Mucosa of rectum (tissue), 2 donors: ENCODE measurements around the gene CDCA3.
"Not testable (repeated sequence)": the region's sequence is repeated elsewhere in the genome, so short reads cannot be mapped to it uniquely, and the experiment has no call there.

Experiments
- H3K27ac ChIP-seq, 2 donors: one replicate each; pipeline ENCODE4 v1.7.0; 2013; ENCODE audit warnings: inconsistent platforms in 2 of 2, low read depth in 2 of 2, low read length in 2 of 2
- H3K27me3 ChIP-seq, 2 donors: one replicate each; pipeline ENCODE4 v1.7.0; 2013; ENCODE audit warnings: low read length in 2 of 2; ENCODE audit not compliant: control insufficient read depth in 2 of 2, insufficient read depth in 2 of 2
- H3K36me3 ChIP-seq, 2 donors: one replicate each; pipeline ENCODE4 v1.7.0; 2013; ENCODE audit warnings: low read length in 2 of 2; ENCODE audit not compliant: control insufficient read depth in 2 of 2, insufficient read depth in 2 of 2
- H3K4me1 ChIP-seq, 2 donors: one replicate each; pipeline ENCODE4 v1.7.0; 2013; ENCODE audit warnings: low read length in 2 of 2, mild to moderate bottlenecking in 1 of 2; ENCODE audit not compliant: control insufficient read depth in 2 of 2, insufficient read depth in 2 of 2
- H3K4me3 ChIP-seq, 2 donors: one replicate each; pipeline ENCODE4 v1.7.0; 2013; ENCODE audit warnings: low read length in 2 of 2
- H3K9ac ChIP-seq, 2 donors: one replicate each; pipeline ENCODE4 v1.7.0; 2013; ENCODE audit warnings: low read length in 2 of 2, low read depth in 1 of 2, mild to moderate bottlenecking in 1 of 2
- H3K9me3 ChIP-seq, 2 donors: one replicate each; pipeline ENCODE4 v1.7.0; 2013; ENCODE audit warnings: low read length in 2 of 2; ENCODE audit not compliant: control insufficient read depth in 2 of 2
- donor health status: healthy.
- donor health status: Normal muscosa, but diverticular disease.

CDCA3 gene

DNA sequence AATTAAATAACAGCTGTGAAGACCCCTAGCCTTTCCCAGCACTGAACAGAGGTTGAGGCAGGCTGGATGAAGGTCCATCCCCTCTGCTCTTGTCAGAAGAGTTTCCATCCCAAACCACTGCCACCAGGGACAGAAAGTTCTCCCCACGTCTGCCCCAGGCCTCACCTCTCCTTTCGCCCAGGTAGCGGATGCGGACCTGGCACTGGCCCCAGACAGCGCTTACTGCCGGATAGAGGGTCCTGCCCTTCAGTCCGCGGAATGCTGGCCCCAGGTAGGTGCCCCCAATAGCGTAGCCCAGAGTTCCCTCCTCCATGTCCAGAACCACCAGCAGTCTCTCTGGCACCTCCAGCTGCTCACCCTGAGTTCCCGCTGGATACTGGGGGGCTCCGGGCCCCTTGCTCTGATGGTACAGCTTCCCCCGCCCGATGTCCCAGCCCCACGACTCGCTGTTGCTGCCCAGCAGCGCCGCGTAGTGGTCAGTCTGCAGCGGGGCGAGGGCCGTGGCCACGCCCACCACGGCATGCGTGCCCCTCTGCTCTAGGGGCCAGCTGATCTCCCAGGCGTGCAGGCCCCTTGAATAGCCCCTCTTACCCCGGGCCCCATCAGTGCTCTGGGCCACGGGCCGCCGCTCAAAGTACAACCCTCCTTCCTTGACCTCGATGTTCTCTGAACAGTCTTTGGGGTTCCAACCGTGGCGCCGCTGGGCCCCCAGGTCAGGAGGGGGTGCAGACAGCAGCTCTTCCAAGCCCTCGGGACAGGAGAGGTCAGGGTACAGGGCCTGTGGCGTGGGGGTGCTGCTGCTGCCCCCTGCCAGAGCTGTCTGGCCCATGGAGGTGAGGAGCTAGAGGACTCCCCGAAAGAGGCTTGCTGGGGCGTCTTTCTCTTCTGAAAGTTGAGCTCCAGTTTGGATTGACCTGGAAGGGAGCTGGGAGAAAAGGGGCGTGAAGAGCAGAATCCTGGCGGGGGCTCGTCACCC is 21.3 kb upstream of the CDCA3 start:
- Histone ChIP-seq H3K36me3 (peaks cover 19 to 20% of the 10 kb centered on the region in 2 donors), H3K4me3 (peak overlapping the region; percentile 83 to 94), H3K27ac (peak overlapping the region; percentile 85 to 90), H3K27me3 (no peaks in the 10 kb centered on the region), H3K9me3 (no peaks in the 10 kb centered on the region), H3K9ac (peak overlapping the region; percentile 88 to 96), H3K4me1 (peaks cover 42 to 47% of the 10 kb centered on the region in 2 donors)

DNA sequence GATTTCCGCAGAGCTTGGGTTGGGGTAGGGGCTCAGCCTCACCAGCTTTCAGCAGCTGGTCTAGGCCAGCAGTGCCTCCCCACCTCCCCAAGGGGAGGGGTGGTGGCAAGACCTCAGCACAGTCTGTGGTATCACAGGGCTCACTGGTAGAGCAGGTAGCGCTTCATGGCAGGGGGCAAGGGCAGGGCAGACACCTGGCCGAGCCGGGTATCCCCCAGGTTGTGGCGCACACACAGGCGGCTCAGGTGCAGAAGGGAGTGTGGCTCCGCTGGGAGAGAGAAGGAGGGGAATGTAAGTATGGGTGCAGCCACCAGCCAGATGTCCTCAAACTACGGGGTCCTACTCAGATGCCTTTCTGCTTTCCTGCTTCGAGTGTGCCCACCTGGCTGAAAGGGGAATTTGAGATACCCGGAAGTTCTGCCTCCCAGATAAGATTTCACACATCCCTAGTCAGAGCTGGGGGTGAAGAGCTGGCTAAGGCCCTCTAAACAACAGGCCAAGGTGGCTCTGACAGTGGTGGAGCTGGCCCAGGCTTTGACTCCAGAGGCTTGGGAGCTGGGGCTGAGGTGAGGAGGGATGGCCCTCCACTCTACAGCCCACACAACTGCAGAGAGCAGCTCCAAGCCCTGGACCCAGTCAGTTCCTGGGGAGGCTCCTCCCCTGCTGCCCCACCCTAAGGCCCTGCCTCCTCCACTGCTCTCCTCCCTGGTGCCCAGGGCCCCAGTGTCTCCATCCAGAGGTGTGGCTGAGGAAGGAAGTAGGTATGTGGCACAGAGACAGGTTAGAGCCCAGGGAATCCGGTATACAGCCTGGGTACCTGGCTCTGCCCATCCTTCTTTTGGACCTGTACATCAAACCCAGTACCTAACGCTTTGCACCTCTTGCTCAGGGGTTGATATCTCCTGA is 20.2 kb upstream of the CDCA3 start:
- Histone ChIP-seq H3K27ac (peak overlapping the region; percentile 85 to 90), H3K9ac (peak overlapping the region; percentile 88 to 96), H3K36me3 (peaks cover 19 to 20% of the 10 kb centered on the region in 2 donors), H3K4me1 (peaks cover 47 to 55% of the 10 kb centered on the region in 2 donors), H3K27me3 (no peaks in the 10 kb centered on the region), H3K9me3 (no peaks in the 10 kb centered on the region), H3K4me3 (peak overlapping the region; percentile 83 to 94)

DNA sequence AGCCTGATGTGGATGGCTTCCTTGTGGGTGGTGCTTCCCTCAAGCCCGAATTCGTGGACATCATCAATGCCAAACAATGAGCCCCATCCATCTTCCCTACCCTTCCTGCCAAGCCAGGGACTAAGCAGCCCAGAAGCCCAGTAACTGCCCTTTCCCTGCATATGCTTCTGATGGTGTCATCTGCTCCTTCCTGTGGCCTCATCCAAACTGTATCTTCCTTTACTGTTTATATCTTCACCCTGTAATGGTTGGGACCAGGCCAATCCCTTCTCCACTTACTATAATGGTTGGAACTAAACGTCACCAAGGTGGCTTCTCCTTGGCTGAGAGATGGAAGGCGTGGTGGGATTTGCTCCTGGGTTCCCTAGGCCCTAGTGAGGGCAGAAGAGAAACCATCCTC is 19.2 kb upstream of the CDCA3 start:
- not testable (repeated sequence) for H3K9ac ChIP-seq, H3K27me3 ChIP-seq, H3K9me3 ChIP-seq, H3K27ac ChIP-seq, H3K4me3 ChIP-seq
- H3K4me1 ChIP-seq = peaks cover 47 to 55% of the 10 kb centered on the region in 2 donors
- H3K36me3 ChIP-seq = peaks cover 19 to 20% of the 10 kb centered on the region in 2 donors

DNA sequence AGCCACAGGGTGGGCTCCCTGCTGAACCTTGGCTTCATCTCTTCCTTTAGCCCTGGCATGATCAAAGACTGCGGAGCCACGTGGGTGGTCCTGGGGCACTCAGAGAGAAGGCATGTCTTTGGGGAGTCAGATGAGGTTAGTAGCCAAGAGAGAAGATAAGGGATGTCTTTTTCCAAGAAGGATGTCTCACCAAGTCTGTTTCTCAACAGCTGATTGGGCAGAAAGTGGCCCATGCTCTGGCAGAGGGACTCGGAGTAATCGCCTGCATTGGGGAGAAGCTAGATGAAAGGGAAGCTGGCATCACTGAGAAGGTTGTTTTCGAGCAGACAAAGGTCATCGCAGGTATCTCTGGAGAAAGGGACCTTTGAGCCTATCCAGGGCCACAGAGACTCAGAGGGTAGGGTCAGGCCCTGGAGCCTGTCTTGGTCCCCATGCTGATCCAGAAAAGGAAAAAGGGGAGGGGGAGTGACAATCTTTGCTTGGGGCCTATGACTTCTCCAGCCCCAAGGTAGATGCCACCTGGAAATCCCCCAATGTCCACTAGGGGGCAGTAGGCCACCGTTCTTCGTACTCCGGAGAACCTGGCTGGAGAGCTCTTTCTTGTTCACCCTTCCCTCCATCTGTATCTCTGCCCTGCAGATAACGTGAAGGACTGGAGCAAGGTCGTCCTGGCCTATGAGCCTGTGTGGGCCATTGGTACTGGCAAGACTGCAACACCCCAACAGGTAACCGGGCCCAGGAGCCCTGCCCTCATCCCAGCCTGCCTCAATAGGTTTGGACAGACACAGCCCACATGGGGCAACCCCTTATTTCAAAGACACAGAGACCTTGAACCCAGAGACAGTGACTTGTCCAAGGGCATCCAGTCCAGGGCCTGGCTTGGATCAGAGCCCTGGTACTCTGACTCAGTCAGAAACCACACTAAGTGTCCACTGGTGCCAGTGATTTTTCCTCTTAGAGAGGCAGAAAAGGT is 18.2 kb upstream of the CDCA3 start:
- peak overlapping the region; percentile 32 to 96 for H3K9ac ChIP-seq
- H3K27me3 ChIP-seq = no peaks in the 10 kb centered on the region
- H3K9me3 ChIP-seq = no peaks in the 10 kb centered on the region
- peaks cover 25 to 27% of the 10 kb centered on the region in 2 donors for H3K36me3 ChIP-seq
- peaks cover 47 to 55% of the 10 kb centered on the region in 2 donors for H3K4me1 ChIP-seq
- H3K4me3 ChIP-seq = peak overlapping the region; percentile 69 to 90
- H3K27ac ChIP-seq = peak overlapping the region; percentile 32 to 95

DNA sequence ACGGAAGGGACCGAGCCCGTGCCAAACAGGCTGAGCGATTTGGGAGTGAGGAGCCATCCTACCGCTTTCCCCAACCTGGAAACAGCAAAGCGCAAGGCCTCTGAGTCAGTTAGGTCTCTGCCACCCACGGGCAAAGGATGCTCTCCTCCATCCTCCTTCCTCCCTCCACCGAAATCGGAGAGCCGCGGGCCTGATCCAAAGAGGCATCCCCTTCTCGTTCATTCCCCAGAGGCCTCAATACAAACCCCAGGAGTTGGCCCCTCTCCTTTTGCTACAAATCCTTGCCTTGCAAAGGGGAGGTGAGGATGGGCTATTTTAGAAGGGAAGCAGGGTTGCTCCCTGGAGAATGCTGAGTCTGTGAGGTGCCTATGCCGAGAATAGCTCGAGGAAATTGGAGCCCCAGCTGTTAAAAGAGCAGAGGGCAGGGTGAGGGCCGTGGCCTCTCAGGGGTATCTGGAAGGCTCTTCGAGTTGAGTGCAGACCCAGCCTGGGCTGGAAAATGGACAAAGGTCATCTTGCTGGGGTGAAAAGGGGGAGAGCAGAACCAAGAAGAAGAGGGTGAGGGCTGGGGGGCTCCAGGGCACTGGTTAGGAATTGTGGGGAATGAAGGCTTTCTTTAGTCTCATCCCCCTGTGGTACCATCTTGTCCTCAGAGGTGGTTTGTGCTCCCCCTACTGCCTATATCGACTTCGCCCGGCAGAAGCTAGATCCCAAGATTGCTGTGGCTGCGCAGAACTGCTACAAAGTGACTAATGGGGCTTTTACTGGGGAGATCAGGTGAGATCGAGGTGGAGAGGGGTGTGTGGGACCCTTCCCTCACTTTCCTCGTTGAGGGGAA is 17.3 kb upstream of the CDCA3 start:
- Histone ChIP-seq H3K36me3 (peaks cover 25 to 34% of the 10 kb centered on the region in 2 donors), H3K4me3 (peak overlapping the region; percentile 69 to 90), H3K4me1 (peaks cover 42 to 49% of the 10 kb centered on the region in 2 donors), H3K27me3 (no peaks in the 10 kb centered on the region), H3K9ac (peak overlapping the region; percentile 81 to 96), H3K9me3 (no peaks in the 10 kb centered on the region), H3K27ac (peak overlapping the region; percentile 95 to 96)

DNA sequence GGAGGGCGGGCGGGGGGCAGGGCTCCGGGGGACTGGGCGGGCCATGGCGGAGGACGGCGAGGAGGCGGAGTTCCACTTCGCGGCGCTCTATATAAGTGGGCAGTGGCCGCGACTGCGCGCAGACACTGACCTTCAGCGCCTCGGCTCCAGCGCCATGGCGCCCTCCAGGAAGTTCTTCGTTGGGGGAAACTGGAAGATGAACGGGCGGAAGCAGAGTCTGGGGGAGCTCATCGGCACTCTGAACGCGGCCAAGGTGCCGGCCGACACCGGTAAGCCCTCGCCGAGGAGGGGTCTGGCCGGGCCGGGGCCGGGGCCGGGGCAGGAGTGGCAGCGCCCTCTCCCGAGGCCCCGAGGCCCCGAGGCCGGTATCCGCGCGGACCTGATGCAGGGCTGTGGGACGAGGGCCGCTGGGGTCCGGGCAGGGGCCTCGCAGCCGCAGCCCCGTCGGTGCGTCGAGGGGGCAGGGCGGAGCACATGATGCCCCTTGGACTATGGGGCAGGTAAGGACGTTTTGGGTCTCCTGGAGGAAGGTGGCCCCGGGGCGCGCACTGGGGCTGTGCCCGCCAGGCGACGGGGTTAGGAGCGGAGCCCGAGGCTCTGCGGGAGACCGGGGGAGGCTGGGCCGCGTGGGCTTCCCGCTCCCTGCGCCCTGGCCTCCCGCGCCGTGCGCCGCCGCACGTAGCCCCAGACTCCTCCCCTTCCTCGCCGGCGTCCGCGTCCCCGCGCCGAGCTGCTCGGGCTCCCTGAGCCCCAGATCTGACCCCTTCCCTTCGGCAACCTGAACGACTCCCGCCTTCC is 16.5 kb upstream of the CDCA3 start, which contains the start of gene TPI1:
TSS of gene TPI1 (plus strand) at position 119 of the 798 bp plus-strand sequence. CDS start at position 155, 36 bp downstream.
- H3K27ac ChIP-seq = peak within 1 kb of the TSS; percentile 95 to 96
- H3K27me3 ChIP-seq = no peaks in the 10 kb centered on the region
- H3K4me3 ChIP-seq = peak within 1 kb of the TSS; percentile 69 to 90
- peak within 1 kb of the TSS; percentile 88 to 96 for H3K9ac ChIP-seq
- peaks cover 42 to 46% of the 10 kb centered on the region in 2 donors for H3K4me1 ChIP-seq
- peaks cover 31 to 42% of the 10 kb centered on the region in 2 donors for H3K36me3 ChIP-seq
- H3K9me3 ChIP-seq = no peaks in the 10 kb centered on the region

DNA sequence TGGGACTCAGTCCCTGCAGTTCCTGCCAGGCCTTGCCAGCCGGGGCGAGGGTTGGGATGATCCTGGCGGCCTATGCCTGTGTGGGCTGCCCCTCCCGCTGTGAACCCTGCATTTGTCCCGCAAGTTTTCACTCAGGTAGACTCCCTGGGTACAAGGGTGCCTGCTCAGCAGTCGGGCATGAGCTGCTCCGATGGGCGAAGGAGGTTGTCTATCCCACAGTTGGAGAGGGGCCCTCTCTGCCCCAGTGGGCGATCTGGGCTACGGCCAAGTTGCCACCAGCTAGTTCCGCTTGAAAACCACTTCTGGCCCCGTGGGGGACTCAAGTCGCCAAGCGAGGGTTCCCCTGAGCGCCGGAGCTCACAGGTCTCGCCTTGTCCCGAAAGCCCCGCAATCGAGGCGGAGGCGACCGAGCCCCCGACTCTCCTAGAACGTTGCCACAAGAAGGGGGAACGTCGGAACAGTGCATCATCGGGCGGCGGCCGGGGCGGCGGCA is 15.9 kb upstream of the CDCA3 start:
- no peaks in the 10 kb centered on the region for H3K27me3 ChIP-seq
- H3K4me3 ChIP-seq = peak overlapping the region; percentile 59 to 78
- H3K9ac ChIP-seq = peak overlapping the region; percentile 65 to 88
- H3K36me3 ChIP-seq = peaks cover 31 to 48% of the 10 kb centered on the region in 2 donors
- no peaks in the 10 kb centered on the region for H3K9me3 ChIP-seq
- peak overlapping the region; percentile 81 to 96 for H3K27ac ChIP-seq
- peaks cover 39 to 42% of the 10 kb centered on the region in 2 donors for H3K4me1 ChIP-seq
